ENCODE measurements around the gene LBX1.

DNA sequence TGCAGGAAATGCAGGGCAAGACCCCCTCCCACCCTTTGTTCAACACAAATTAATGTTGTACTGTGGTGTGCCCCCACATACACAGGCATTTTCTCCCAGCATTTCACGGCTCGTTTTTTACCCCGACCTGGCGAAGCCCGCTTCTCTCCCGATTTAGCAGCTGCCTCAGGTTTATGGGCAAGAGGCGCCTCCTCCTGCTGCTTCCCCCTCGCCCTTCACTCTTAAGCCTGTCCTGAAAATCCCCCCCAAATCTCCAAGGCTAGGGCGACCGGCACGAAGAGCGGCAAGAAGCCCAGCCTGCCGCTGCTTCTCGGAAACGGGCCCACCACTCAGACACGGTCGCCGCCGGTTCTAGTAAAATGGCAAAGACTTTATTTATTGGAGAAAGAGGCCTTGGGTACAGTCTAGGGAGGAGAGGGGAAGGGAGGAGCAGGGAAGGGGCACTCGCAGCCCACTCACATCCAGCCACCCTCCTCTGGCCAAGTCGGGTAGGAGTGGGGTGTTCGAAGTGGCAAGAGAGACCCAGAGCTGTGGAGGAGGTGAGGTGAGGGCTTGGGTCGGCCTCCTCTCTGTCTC is 3.3 kb downstream of the LBX1 start:
- TF ChIP-seq, protein P1, sequence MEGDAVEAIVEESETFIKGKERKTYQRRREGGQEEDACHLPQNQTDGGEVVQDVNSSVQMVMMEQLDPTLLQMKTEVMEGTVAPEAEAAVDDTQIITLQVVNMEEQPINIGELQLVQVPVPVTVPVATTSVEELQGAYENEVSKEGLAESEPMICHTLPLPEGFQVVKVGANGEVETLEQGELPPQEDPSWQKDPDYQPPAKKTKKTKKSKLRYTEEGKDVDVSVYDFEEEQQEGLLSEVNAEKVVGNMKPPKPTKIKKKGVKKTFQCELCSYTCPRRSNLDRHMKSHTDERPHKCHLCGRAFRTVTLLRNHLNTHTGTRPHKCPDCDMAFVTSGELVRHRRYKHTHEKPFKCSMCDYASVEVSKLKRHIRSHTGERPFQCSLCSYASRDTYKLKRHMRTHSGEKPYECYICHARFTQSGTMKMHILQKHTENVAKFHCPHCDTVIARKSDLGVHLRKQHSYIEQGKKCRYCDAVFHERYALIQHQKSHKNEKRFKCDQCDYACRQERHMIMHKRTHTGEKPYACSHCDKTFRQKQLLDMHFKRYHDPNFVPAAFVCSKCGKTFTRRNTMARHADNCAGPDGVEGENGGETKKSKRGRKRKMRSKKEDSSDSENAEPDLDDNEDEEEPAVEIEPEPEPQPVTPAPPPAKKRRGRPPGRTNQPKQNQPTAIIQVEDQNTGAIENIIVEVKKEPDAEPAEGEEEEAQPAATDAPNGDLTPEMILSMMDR (IDR thresholded peaks at IDR 0.05), result no peak
- no peak for TF ChIP-seq SIN3A (IDR thresholded peaks at IDR 0.05; ENCODE audit: borderline replicate concordance, insufficient read depth, low read depth, low read length)
